ENCODE measurements around the gene FRMD1.
"Not testable (repeated sequence)": the region's sequence is repeated elsewhere in the genome, so short reads cannot be mapped to it uniquely, and the experiment has no call there.

Gene FRMD1

GRCh38 chr6:168093634-168094033 lies 14.6 kb upstream of the FRMD1 start:
- DNase-seq = no peak

GRCh38 chr6:168093071-168093505 lies 14.1 kb upstream of the FRMD1 start:
- DNase-seq = no peak

- no peak for DNase-seq
These were observed 13.5 kb upstream of the FRMD1 start for GRCh38 chr6:168092541-168092940.

GRCh38 chr6:168091381-168092264 lies 12.6 kb upstream of the FRMD1 start:
- no peak for DNase-seq

- no peak for DNase-seq
These were observed 11.7 kb upstream of the FRMD1 start for GRCh38 chr6:168090706-168091105.

GRCh38 chr6:168090064-168090690 lies 11.2 kb upstream of the FRMD1 start:
- no peak for DNase-seq

- DNase-seq = no peak
These were observed 10.4 kb upstream of the FRMD1 start for GRCh38 chr6:168089186-168090063.

- DNase-seq = no peak
These were observed 9.4 kb upstream of the FRMD1 start for GRCh38 chr6:168088161-168089053.

GRCh38 chr6:168087436-168088160 lies 8.6 kb upstream of the FRMD1 start:
- no peak for DNase-seq

GRCh38 chr6:168086616-168087015 lies 7.6 kb upstream of the FRMD1 start:
- no peak for DNase-seq

- no peak for DNase-seq
These were observed 7.1 kb upstream of the FRMD1 start for GRCh38 chr6:168086066-168086465.

GRCh38 chr6:168084465-168085160 lies 5.6 kb upstream of the FRMD1 start:
- no peak for DNase-seq

GRCh38 chr6:168083514-168083885 lies 4.5 kb upstream of the FRMD1 start:
- DNase-seq = no peak

GRCh38 chr6:168082860-168083513 lies 4.0 kb upstream of the FRMD1 start:
- DNase-seq = no peak

GRCh38 chr6:168081858-168082546 lies 3.0 kb upstream of the FRMD1 start:
- no peak for DNase-seq

- DNase-seq = no peak
These were observed 1.5 kb upstream of the FRMD1 start for GRCh38 chr6:168080393-168081077.

GRCh38 chr6:168078175-168078942 lies 653 bp downstream of the FRMD1 start:
- DNase-seq = no peak

GRCh38 chr6:168077401-168077800 lies 1.6 kb downstream of the FRMD1 start:
- not testable (repeated sequence) for DNase-seq
